Measurements from ENCODE around the gene SYNCRIP.
A peak's percentile ranks its signal among the peaks of the same experiment; 100 is the strongest.
"Not testable (repeated sequence)": the region's sequence is repeated elsewhere in the genome, so short reads cannot be mapped to it uniquely, and the experiment has no call there.

SYNCRIP gene

GRCh38 chr6:85600713-85601313 lies 41.9 kb downstream of the SYNCRIP start:
- DNase-seq (ENCODE audit: extremely low read depth in 1 of 2, low read depth in 1 of 2) = no peak

- peak in 1 of 2 donors; percentile 13 for DNase-seq (ENCODE audit: extremely low read depth in 1 of 2, low read depth in 1 of 2)
These were observed 48.3 kb downstream of the SYNCRIP start for GRCh38 chr6:85594197-85594930.

- peak; percentile 79 to 81 for DNase-seq (ENCODE audit: extremely low read depth in 1 of 2, low read depth in 1 of 2)
These were observed 49.1 kb downstream of the SYNCRIP start, which contains the start of gene SNX14 for GRCh38 chr6:85593438-85594196. Gene SNX14 (minus strand): TSS chr6:85593858. CDS start chr6:85593718, 140 bp downstream.

- DNase-seq (ENCODE audit: extremely low read depth in 1 of 2, low read depth in 1 of 2) = no peak
These were observed 50.7 kb downstream of the SYNCRIP start for GRCh38 chr6:85592033-85592432.

GRCh38 chr6:85591207-85591606 lies 51.5 kb downstream of the SYNCRIP start:
- no peak for DNase-seq (ENCODE audit: extremely low read depth in 1 of 2, low read depth in 1 of 2)

- DNase-seq (ENCODE audit: extremely low read depth in 1 of 2, low read depth in 1 of 2) = no peak
These were observed 56.9 kb downstream of the SYNCRIP start for GRCh38 chr6:85585741-85586140.

GRCh38 chr6:85582832-85583231 lies 59.9 kb downstream of the SYNCRIP start:
- DNase-seq (ENCODE audit: extremely low read depth in 1 of 2, low read depth in 1 of 2) = not testable (repeated sequence)

- no peak for DNase-seq (ENCODE audit: extremely low read depth in 1 of 2, low read depth in 1 of 2)
These were observed 61.1 kb downstream of the SYNCRIP start for GRCh38 chr6:85581572-85581971.

GRCh38 chr6:85580878-85581267 lies 61.8 kb downstream of the SYNCRIP start:
- DNase-seq (ENCODE audit: extremely low read depth in 1 of 2, low read depth in 1 of 2) = no peak

GRCh38 chr6:85580118-85580877 lies 62.4 kb downstream of the SYNCRIP start:
- no peak for DNase-seq (ENCODE audit: extremely low read depth in 1 of 2, low read depth in 1 of 2)

- no peak for DNase-seq (ENCODE audit: extremely low read depth in 1 of 2, low read depth in 1 of 2)
These were observed 63.1 kb downstream of the SYNCRIP start for GRCh38 chr6:85579581-85579980.

GRCh38 chr6:85576476-85576875 lies 66.2 kb downstream of the SYNCRIP start:
- no peak for DNase-seq (ENCODE audit: extremely low read depth in 1 of 2, low read depth in 1 of 2)

GRCh38 chr6:85574932-85575598 lies 67.6 kb downstream of the SYNCRIP start:
- no peak for DNase-seq (ENCODE audit: extremely low read depth in 1 of 2, low read depth in 1 of 2)

GRCh38 chr6:85569323-85569722 lies 73.4 kb downstream of the SYNCRIP start:
- DNase-seq (ENCODE audit: extremely low read depth in 1 of 2, low read depth in 1 of 2) = no peak

GRCh38 chr6:85568411-85568810 lies 74.3 kb downstream of the SYNCRIP start:
- no peak for DNase-seq (ENCODE audit: extremely low read depth in 1 of 2, low read depth in 1 of 2)

GRCh38 chr6:85565736-85566135 lies 77.0 kb downstream of the SYNCRIP start:
- DNase-seq (ENCODE audit: extremely low read depth in 1 of 2, low read depth in 1 of 2) = no peak

- not testable (repeated sequence) for DNase-seq (ENCODE audit: extremely low read depth in 1 of 2, low read depth in 1 of 2)
These were observed 78.5 kb downstream of the SYNCRIP start for GRCh38 chr6:85564223-85564622.
